Naive thymus-derived CD4-positive, alpha-beta T cell (primary cell): Measurements from ENCODE around the gene ADARB1. TPM values are rescaled to one million over a fixed set of nuclear protein-coding genes. Genes with fewer than 3 reads are reported as not detected.

ENCODE experiments used
- ATAC-seq: fragments of 150-1000 bp; cut with Tn5 transposase; 2 replicates; pipeline ENCODE4 v1.10.0; 2021; ENCODE audit warnings: mild to moderate bottlenecking, moderate library complexity
- CTCF ChIA-PET: fragments of 350-600 bp; sonication (Branson Sonifier 250); formaldehyde crosslinking; loops from one replicate; lab custom pipeline; 2021; ENCODE audit warnings: antibody characterized with exemption; lab: Charles Lee
- POLR2A ChIA-PET: fragments of 350-600 bp; sonication (Branson Sonifier 250); formaldehyde crosslinking; loops from one replicate; lab custom pipeline; 2021; ENCODE audit warnings: antibody characterized with exemption, inconsistent platforms; lab: Charles Lee
- DNase-seq, 9 donors: peaks; one replicate each; pipeline versions ENCODE4 v3.0.0 to v3.0.0-alpha.2; 2020 to 2022; ENCODE audit warnings: mixed read lengths in 1 of 9
- H3K27ac ChIP-seq: one replicate; pipeline ENCODE4 v1.7.0; 2013; ENCODE audit warnings: mild to moderate bottlenecking, low read depth, low read length, moderate library complexity
- H3K27me3 ChIP-seq, 2 donors: one replicate each; pipeline ENCODE4 v1.7.0; 2013; ENCODE audit warnings: low read length in 2 of 2, mild to moderate bottlenecking in 2 of 2, moderate library complexity in 2 of 2; ENCODE audit not compliant: control insufficient read depth in 2 of 2, insufficient read depth in 2 of 2
- H3K36me3 ChIP-seq, 3 experiments: 1 replicate in 2 of 3; 2 replicates in 1 of 3; pipeline ENCODE4 v1.7.0; 2013; ENCODE audit warnings: low read length in 3 of 3, mild to moderate bottlenecking in 3 of 3, moderate library complexity in 1 of 3; ENCODE audit not compliant: insufficient read depth in 3 of 3, control insufficient read depth in 2 of 3
- H3K4me1 ChIP-seq, 2 donors: one replicate each; pipeline ENCODE4 v1.7.0; 2013; ENCODE audit warnings: low read length in 2 of 2, mild to moderate bottlenecking in 2 of 2, moderate library complexity in 1 of 2; ENCODE audit not compliant: control insufficient read depth in 2 of 2, insufficient read depth in 2 of 2
- H3K4me3 ChIP-seq: 2 replicates; pipeline ENCODE4 v1.7.0; 2013; ENCODE audit warnings: mild to moderate bottlenecking, low read length
- H3K9me3 ChIP-seq, 3 experiments: 1 replicate in 2 of 3; 2 replicates in 1 of 3; pipeline ENCODE4 v1.7.0; 2013; ENCODE audit warnings: low read length in 3 of 3; ENCODE audit not compliant: control insufficient read depth in 2 of 3
- H3K27ac Mint-ChIP-seq, 9 donors: one replicate each; pipeline ENCODE4 v1.8.0; 2020 to 2022; ENCODE audit warnings: mixed read lengths in 9 of 9, mild to moderate bottlenecking in 8 of 9, moderate library complexity in 5 of 9, inconsistent platforms in 2 of 9
- H3K27me3 Mint-ChIP-seq, 5 donors: one replicate each; pipeline ENCODE4 v1.8.0; 2021 to 2022; ENCODE audit warnings: mixed read lengths in 5 of 5, mild to moderate bottlenecking in 1 of 5
- H3K36me3 Mint-ChIP-seq, 5 donors: one replicate each; pipeline ENCODE4 v1.8.0; 2020 to 2022; ENCODE audit warnings: mixed read lengths in 5 of 5, mild to moderate bottlenecking in 3 of 5, inconsistent platforms in 1 of 5
- H3K4me1 Mint-ChIP-seq, 7 donors: one replicate each; pipeline ENCODE4 v1.8.0; 2020 to 2022; ENCODE audit warnings: mixed read lengths in 7 of 7, mild to moderate bottlenecking in 3 of 7, inconsistent platforms in 1 of 7
- H3K4me3 Mint-ChIP-seq, 10 donors: one replicate each; pipeline ENCODE4 v1.8.0; 2020 to 2022; ENCODE audit warnings: mild to moderate bottlenecking in 10 of 10, mixed read lengths in 10 of 10, moderate library complexity in 6 of 10, inconsistent platforms in 2 of 10
- H3K9me3 Mint-ChIP-seq, 11 donors: one replicate each; pipeline ENCODE4 v1.8.0; 2020 to 2022; ENCODE audit warnings: mixed read lengths in 11 of 11, mild to moderate bottlenecking in 4 of 11, inconsistent platforms in 1 of 11, moderate library complexity in 1 of 11
- intact Hi-C, 2 donors: fragments of 100-400 bp; cut with micrococcal nuclease; formaldehyde crosslinking; loops; one replicate each; pipeline ENCODE4 v1.15.1; 2023
- polyA plus RNA-seq, 2 donors: library from polyadenylated mRNA; unstranded; fragments of 300-500 nt; fragmentation: Illumina TruSeq; gene quantifications; one replicate each; pipeline ENCODE4 v1.2.3, GENCODE V29; 2021
- total RNA-seq, 6 experiments: library from RNA in 5 of 6; stranded (reverse) in 5 of 6; gene quantifications; 1 replicate in 5 of 6; 2 replicates in 1 of 6; pipeline ENCODE4 v1.2.3 and lab custom pipeline; 2021 to 2026

ADARB1 gene
- total and polyA plus RNA-seq, 7 experiments from 2014 or later = 6.2 to 52.2 (median 38.4) TPM

- Histone ChIP-seq H3K4me3 (no peak overlapping the region), H3K27me3 (no peaks in the 10 kb centered on the region), H3K27ac (no peak overlapping the region), H3K9me3 (no peaks in the 10 kb centered on the region), H3K4me1 (peaks cover 0 to 6% of the 10 kb centered on the region in 2 donors), H3K36me3 (peaks cover 0 to 54% (median 0%) of the 10 kb centered on the region in 3 experiments)
- Mint-ChIP-seq H3K9me3 (no peaks in the 10 kb centered on the region), H3K36me3 (peaks cover 3 to 48% (median 28%) of the 10 kb centered on the region in 5 donors), H3K27me3 (no peaks in the 10 kb centered on the region), H3K27ac (no peak overlapping the region), H3K4me3 (no peak overlapping the region), H3K4me1 (peaks cover 0 to 31% (median 9%) of the 10 kb centered on the region in 7 donors)
- ChIA-PET CTCF (no interaction called here), POLR2A (no interaction called here)
- no peak for DNase-seq
- ATAC-seq = no peak
- intact Hi-C loops = no loop called here
These were observed 130.0 kb downstream of the ADARB1 start for GRCh38 chr21:45204395-45204794.

GRCh38 chr21:45207839-45208626 lies 133.7 kb downstream of the ADARB1 start:
- Mint-ChIP-seq H3K27me3 (no peaks in the 10 kb centered on the region), H3K27ac (peak overlapping the region in 2 of 9 donors; percentile 0 to 11), H3K9me3 (no peaks in the 10 kb centered on the region), H3K4me1 (peaks cover 0 to 26% (median 2%) of the 10 kb centered on the region in 7 donors), H3K36me3 (peaks cover 6 to 77% (median 48%) of the 10 kb centered on the region in 5 donors), H3K4me3 (no peak overlapping the region)
- ATAC-seq (no peak), DNase-seq (no peak)
- intact Hi-C loops = no loop called here
- Histone ChIP-seq H3K27ac (no peak overlapping the region), H3K36me3 (peaks cover 0 to 69% (median 0%) of the 10 kb centered on the region in 3 experiments), H3K9me3 (no peaks in the 10 kb centered on the region), H3K4me1 (peaks cover 0 to 6% of the 10 kb centered on the region in 2 donors), H3K27me3 (no peaks in the 10 kb centered on the region), H3K4me3 (no peak overlapping the region)
- CTCF ChIA-PET = no interaction called here
- POLR2A ChIA-PET = no interaction called here

- H3K36me3 Mint-ChIP-seq = peaks cover 6 to 75% (median 47%) of the 10 kb centered on the region in 5 donors
- peak overlapping the region in 1 of 9 donors; percentile 11 for H3K27ac Mint-ChIP-seq
- no peaks in the 10 kb centered on the region for H3K27me3 Mint-ChIP-seq
- DNase-seq (no peak), ATAC-seq (no peak)
- H3K27me3 ChIP-seq = no peaks in the 10 kb centered on the region
- H3K4me1 ChIP-seq = peaks cover 0 to 6% of the 10 kb centered on the region in 2 donors
- peaks cover 0 to 26% (median under 1%) of the 10 kb centered on the region in 7 donors for H3K4me1 Mint-ChIP-seq
- H3K27ac ChIP-seq = no peak overlapping the region
- no peak overlapping the region for H3K4me3 Mint-ChIP-seq
- H3K36me3 ChIP-seq = peaks cover 0 to 64% (median 0%) of the 10 kb centered on the region in 3 experiments
- H3K4me3 ChIP-seq = no peak overlapping the region
- ChIA-PET CTCF (no interaction called here), POLR2A (no interaction called here)
- no peaks in the 10 kb centered on the region for H3K9me3 Mint-ChIP-seq
- intact Hi-C loops = no loop called here
- no peaks in the 10 kb centered on the region for H3K9me3 ChIP-seq
These were observed 134.2 kb downstream of the ADARB1 start for GRCh38 chr21:45208627-45208951.

- Histone ChIP-seq H3K9me3 (no peaks in the 10 kb centered on the region), H3K27ac (no peak overlapping the region), H3K27me3 (no peaks in the 10 kb centered on the region), H3K4me3 (no peak overlapping the region), H3K4me1 (peaks cover 0 to 6% of the 10 kb centered on the region in 2 donors), H3K36me3 (peaks cover 0 to 59% (median 0%) of the 10 kb centered on the region in 3 experiments)
- intact Hi-C loops = no loop called here
- Mint-ChIP-seq H3K4me1 (peaks cover 0 to 24% (median 0%) of the 10 kb centered on the region in 7 donors), H3K4me3 (no peak overlapping the region), H3K36me3 (peaks cover 7 to 76% (median 48%) of the 10 kb centered on the region in 5 donors), H3K9me3 (no peaks in the 10 kb centered on the region), H3K27me3 (no peaks in the 10 kb centered on the region), H3K27ac (peak overlapping the region in 2 of 9 donors; percentile 16 to 25)
- CTCF ChIA-PET = no interaction called here
- ATAC-seq (no peak), DNase-seq (no peak)
- POLR2A ChIA-PET = no interaction called here
These were observed 134.7 kb downstream of the ADARB1 start for GRCh38 chr21:45209046-45209445.

GRCh38 chr21:45209685-45210284 lies 135.4 kb downstream of the ADARB1 start:
- Histone ChIP-seq H3K4me3 (no peak overlapping the region), H3K36me3 (peaks cover 0 to 52% (median 0%) of the 10 kb centered on the region in 3 experiments), H3K9me3 (no peaks in the 10 kb centered on the region), H3K27ac (no peak overlapping the region), H3K27me3 (no peaks in the 10 kb centered on the region), H3K4me1 (peaks cover 0 to 6% of the 10 kb centered on the region in 2 donors)
- H3K27me3 Mint-ChIP-seq = no peaks in the 10 kb centered on the region
- CTCF ChIA-PET = no interaction called here
- peak; percentile 81 for ATAC-seq
- H3K36me3 Mint-ChIP-seq = peaks cover 9 to 77% (median 52%) of the 10 kb centered on the region in 5 donors
- POLR2A ChIA-PET = no interaction called here
- intact Hi-C loops = no loop called here
- no peaks in the 10 kb centered on the region for H3K9me3 Mint-ChIP-seq
- peak overlapping the region in 2 of 9 donors; percentile 16 to 38 for H3K27ac Mint-ChIP-seq
- peaks cover 0 to 24% (median 0%) of the 10 kb centered on the region in 7 donors for H3K4me1 Mint-ChIP-seq
- no peak overlapping the region for H3K4me3 Mint-ChIP-seq
- no peak for DNase-seq

- Histone ChIP-seq H3K4me3 (no peak overlapping the region), H3K36me3 (peaks cover 0 to 45% (median 0%) of the 10 kb centered on the region in 3 experiments), H3K27me3 (no peaks in the 10 kb centered on the region), H3K9me3 (no peaks in the 10 kb centered on the region), H3K4me1 (peaks cover 0 to 6% of the 10 kb centered on the region in 2 donors), H3K27ac (no peak overlapping the region)
- H3K27me3 Mint-ChIP-seq = no peaks in the 10 kb centered on the region
- intact Hi-C loops = no loop called here
- H3K27ac Mint-ChIP-seq = no peak overlapping the region
- ChIA-PET CTCF (no interaction called here), POLR2A (interaction anchor here (0.5 kb wide), 1 partner anchor 942 kb away, joined by 3 read pairs; no protein-coding TSS in a partner anchor)
- H3K4me3 Mint-ChIP-seq = no peak overlapping the region
- H3K36me3 Mint-ChIP-seq = peaks cover 6 to 81% (median 55%) of the 10 kb centered on the region in 5 donors
- DNase-seq = no peak
- H3K4me1 Mint-ChIP-seq = peaks cover 0 to 24% (median 0%) of the 10 kb centered on the region in 7 donors
- ATAC-seq = no peak
- H3K9me3 Mint-ChIP-seq = peaks cover 0 to 3% (median 0%) of the 10 kb centered on the region in 11 donors
These were observed 136.1 kb downstream of the ADARB1 start for GRCh38 chr21:45210461-45210983.
